GM12875 (cell line): Measurements from ENCODE around the gene PROK1.

Source experiments
- H3K4me3 ChIP-seq: one replicate; pipeline ENCODE4 v1.5.1; 2011; ENCODE audit warnings: low read depth, low read length, control low read depth
- TF ChIP-seq, protein P1 (sequence below): IDR thresholded peaks from 2 replicates; pipeline ENCODE4 v1.5.1; 2011; ENCODE audit warnings: low read depth, mild to moderate bottlenecking, control low read depth, inconsistent platforms, low read length, moderate library complexity, borderline replicate concordance; ENCODE audit not compliant: insufficient read depth

Gene PROK1

DNA sequence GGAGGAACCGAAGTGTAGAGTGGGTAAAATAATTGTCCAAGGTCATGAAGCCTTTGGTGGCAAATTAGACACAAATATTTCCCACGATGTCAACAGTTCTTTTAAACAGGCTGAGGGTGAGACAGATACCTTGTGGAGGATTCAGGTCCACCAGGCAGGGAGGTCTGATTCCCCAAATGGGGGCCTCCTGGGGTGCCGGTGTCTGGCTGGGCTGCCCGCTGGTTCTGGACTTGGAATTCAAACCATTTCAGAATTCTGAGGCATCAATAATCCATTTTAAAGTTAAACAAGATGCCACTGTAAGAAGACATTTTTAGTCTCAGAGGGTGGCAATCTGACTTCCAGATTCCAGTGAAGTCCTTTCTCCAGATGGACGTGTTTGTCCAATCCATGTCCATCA is 52.5 kb downstream of the PROK1 start:
- TF ChIP-seq, protein P1, sequence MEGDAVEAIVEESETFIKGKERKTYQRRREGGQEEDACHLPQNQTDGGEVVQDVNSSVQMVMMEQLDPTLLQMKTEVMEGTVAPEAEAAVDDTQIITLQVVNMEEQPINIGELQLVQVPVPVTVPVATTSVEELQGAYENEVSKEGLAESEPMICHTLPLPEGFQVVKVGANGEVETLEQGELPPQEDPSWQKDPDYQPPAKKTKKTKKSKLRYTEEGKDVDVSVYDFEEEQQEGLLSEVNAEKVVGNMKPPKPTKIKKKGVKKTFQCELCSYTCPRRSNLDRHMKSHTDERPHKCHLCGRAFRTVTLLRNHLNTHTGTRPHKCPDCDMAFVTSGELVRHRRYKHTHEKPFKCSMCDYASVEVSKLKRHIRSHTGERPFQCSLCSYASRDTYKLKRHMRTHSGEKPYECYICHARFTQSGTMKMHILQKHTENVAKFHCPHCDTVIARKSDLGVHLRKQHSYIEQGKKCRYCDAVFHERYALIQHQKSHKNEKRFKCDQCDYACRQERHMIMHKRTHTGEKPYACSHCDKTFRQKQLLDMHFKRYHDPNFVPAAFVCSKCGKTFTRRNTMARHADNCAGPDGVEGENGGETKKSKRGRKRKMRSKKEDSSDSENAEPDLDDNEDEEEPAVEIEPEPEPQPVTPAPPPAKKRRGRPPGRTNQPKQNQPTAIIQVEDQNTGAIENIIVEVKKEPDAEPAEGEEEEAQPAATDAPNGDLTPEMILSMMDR = no peak
- no peak overlapping the region for H3K4me3 ChIP-seq

DNA sequence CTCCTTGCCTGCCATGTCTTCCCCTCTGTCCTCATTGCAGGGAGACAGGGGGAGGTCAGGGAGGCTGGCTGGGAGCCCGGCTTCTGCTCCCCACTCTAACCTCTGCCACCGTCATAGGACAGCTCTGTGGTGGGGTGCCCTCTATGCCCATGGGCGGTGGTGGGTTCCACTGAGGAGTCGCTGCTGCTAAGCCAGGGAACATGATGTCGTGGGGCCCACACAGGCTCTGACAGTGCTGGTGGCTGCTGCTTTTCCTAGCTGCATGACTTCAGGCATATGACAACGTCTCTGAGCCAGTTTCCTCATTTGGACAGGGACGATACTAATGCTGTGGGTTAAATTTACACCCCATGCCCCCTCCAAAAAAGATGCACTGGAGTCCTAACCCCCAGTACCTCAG is 53.3 kb downstream of the PROK1 start:
- no peak overlapping the region for H3K4me3 ChIP-seq
- TF ChIP-seq, protein P1 = no peak

DNA sequence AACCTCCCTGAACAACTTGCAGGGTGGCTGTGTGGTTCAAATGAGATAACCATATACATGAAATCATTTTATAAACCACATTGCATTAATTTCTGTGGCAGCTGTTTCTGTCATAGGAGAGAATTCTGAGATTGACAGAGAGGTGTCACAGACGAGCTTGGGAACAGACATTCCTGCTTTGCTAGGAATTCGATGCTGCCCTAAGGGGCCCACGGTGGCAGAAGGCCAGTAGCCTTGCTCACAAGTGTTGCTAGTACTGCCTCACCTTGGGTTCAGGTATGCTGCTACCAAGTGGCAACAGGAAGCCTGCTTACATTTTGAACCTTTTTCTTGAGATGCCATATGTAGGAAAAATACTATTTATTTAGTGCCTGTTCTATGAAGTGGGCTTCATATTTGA is 54.6 kb downstream of the PROK1 start:
- H3K4me3 ChIP-seq = no peak overlapping the region
- TF ChIP-seq, protein P1 = no peak

DNA sequence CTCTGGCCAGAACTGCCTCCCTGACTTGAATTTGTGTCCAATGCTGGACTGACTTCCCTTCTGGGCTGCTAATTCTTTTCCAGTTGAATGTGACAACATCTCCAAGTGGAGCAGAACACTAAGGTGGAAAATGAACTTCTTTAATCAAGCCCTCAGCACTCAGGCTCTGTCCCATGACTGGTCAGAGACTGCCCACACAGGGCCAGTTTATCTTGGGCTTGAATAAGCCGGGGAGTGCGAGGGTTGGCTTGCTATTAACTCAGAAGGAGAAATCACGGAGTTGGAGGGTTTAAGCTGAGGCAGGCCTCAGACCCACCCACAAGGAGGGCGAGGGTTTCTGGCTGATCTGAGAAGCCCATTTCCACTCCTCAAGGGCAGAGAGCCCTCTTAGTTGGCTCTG is 55.6 kb downstream of the PROK1 start:
- TF ChIP-seq, protein P1 = no peak
- no peak overlapping the region for H3K4me3 ChIP-seq
